ENCODE data around the gene ADGRG3. TPM values are rescaled to one million over a fixed set of nuclear protein-coding genes. Genes with fewer than 3 reads are reported as not detected.
A peak's percentile ranks its signal among the peaks of the same experiment; 100 is the strongest.

ADGRG3 gene
- total RNA-seq, 1 experiment from 2014 or later, result not detected

GRCh38 chr16:57656342-57656955 is 11.7 kb upstream of the ADGRG3 start:
- Mint-ChIP-seq H3K4me3 (ENCODE audit: low read depth, unreplicated experiment) (no peak overlapping the region), H3K27ac (ENCODE audit: unreplicated experiment) (no peak overlapping the region), H3K27me3 (ENCODE audit: unreplicated experiment) (no peaks in the 10 kb centered on the region), H3K9me3 (ENCODE audit: low read depth, unreplicated experiment) (no peaks in the 10 kb centered on the region), H3K36me3 (ENCODE audit: insufficient read depth, unreplicated experiment) (peaks cover 71% of the 10 kb centered on the region), H3K4me1 (ENCODE audit: low read depth, unreplicated experiment) (no peaks in the 10 kb centered on the region)
- intact Hi-C loops (cut with micrococcal nuclease; ENCODE audit: unreplicated experiment), result no loop called here
- CTCF ChIA-PET, result interaction anchor here (0.5 kb wide), 1 partner anchor 52 kb away, joined by 5 read pairs; no protein-coding TSS in a partner anchor
- no peak for DNase-seq
- TF ChIP-seq, protein P1, sequence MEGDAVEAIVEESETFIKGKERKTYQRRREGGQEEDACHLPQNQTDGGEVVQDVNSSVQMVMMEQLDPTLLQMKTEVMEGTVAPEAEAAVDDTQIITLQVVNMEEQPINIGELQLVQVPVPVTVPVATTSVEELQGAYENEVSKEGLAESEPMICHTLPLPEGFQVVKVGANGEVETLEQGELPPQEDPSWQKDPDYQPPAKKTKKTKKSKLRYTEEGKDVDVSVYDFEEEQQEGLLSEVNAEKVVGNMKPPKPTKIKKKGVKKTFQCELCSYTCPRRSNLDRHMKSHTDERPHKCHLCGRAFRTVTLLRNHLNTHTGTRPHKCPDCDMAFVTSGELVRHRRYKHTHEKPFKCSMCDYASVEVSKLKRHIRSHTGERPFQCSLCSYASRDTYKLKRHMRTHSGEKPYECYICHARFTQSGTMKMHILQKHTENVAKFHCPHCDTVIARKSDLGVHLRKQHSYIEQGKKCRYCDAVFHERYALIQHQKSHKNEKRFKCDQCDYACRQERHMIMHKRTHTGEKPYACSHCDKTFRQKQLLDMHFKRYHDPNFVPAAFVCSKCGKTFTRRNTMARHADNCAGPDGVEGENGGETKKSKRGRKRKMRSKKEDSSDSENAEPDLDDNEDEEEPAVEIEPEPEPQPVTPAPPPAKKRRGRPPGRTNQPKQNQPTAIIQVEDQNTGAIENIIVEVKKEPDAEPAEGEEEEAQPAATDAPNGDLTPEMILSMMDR (IDR thresholded peaks at IDR 0.05; ENCODE audit: unreplicated experiment), result no peak
- no TSS peak for BruUV-seq (replicated peaks)

DNA sequence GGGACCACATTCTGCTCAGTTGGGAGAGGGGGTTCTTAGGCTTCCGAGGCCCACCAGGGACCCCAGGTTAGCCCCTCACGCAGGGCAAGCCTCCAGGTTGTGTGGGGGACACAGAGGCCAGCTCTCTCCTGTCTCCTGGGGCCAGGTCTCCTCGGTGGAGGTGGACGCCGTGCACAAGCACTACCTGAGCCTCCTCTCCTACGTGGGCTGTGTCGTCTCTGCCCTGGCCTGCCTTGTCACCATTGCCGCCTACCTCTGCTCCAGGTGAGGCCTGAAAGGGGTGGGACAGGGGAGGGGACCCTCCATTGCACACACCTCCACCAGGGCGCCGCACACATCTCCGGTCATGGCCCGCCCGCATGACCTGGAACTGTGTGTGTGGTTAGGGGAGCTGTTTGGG is 10.9 kb upstream of the ADGRG3 start:
- no peak for DNase-seq
- H3K27me3 Mint-ChIP-seq (ENCODE audit: unreplicated experiment), result no peaks in the 10 kb centered on the region
- TF ChIP-seq, protein P1 (IDR thresholded peaks at IDR 0.05; ENCODE audit: unreplicated experiment), result no peak
- H3K9me3 Mint-ChIP-seq (ENCODE audit: low read depth, unreplicated experiment), result no peaks in the 10 kb centered on the region
- peaks cover 71% of the 10 kb centered on the region for H3K36me3 Mint-ChIP-seq (ENCODE audit: insufficient read depth, unreplicated experiment)
- H3K4me1 Mint-ChIP-seq (ENCODE audit: low read depth, unreplicated experiment), result no peaks in the 10 kb centered on the region
- CTCF ChIA-PET, result interaction anchor here (0.5 to 0.6 kb wide), 2 partner anchors 51 to 68 kb away, joined by 3 to 5 read pairs; no protein-coding TSS in a partner anchor
- BruUV-seq (replicated peaks), result no TSS peak
- intact Hi-C loops (cut with micrococcal nuclease; ENCODE audit: unreplicated experiment), result no loop called here
- no peak overlapping the region for H3K27ac Mint-ChIP-seq (ENCODE audit: unreplicated experiment)
- no peak overlapping the region for H3K4me3 Mint-ChIP-seq (ENCODE audit: low read depth, unreplicated experiment)

DNA sequence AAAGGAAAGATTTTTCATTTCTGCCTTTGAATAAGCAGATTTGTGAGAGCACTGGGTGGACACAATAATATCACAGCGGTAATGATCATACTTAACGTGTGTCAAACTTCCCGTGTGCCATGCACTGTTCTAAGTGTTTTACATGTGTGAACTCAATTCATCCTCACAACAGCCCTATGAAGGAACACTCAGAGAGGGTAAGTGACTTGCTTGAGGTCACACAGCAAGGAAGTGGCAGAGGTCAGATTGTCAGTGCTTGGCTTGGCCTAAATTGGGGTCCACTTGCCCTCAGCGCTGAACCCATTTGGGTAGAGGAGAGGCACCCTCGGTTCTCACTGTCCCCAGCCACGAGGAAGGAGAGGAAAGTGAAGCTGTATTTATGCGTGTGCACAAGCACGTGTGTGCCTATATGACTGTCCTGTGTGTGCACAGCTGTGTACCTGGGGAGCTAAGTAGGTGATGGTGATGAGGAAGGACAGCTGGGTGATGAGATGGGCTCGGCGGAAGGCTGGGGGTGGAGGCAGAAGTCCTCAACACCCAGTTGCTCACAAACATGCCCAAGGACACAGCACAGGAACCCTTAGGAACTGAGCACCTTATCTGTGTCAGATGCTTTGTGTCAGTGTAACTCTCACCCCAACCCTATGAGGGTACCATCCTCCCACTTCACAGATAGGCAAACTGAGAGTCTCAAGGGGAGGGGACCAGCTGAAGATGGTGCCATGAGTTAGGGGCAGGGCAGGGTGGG is 9.8 kb upstream of the ADGRG3 start:
- intact Hi-C loops (cut with micrococcal nuclease; ENCODE audit: unreplicated experiment), result no loop called here
- H3K4me1 Mint-ChIP-seq (ENCODE audit: low read depth, unreplicated experiment), result no peaks in the 10 kb centered on the region
- no peaks in the 10 kb centered on the region for H3K9me3 Mint-ChIP-seq (ENCODE audit: low read depth, unreplicated experiment)
- DNase-seq, result no peak
- H3K27ac Mint-ChIP-seq (ENCODE audit: unreplicated experiment), result no peak overlapping the region
- TSS peak; percentile 24 for BruUV-seq (replicated peaks)
- CTCF ChIA-PET, result interaction anchor here (0.6 to 0.7 kb wide), 2 partner anchors 67 to 69 kb away, joined by 3 read pairs; no protein-coding TSS in a partner anchor
- no peak overlapping the region for H3K4me3 Mint-ChIP-seq (ENCODE audit: low read depth, unreplicated experiment)
- H3K36me3 Mint-ChIP-seq (ENCODE audit: insufficient read depth, unreplicated experiment), result peaks cover 75% of the 10 kb centered on the region
- TF ChIP-seq, protein P1 (IDR thresholded peaks at IDR 0.05; ENCODE audit: unreplicated experiment), result no peak
- no peaks in the 10 kb centered on the region for H3K27me3 Mint-ChIP-seq (ENCODE audit: unreplicated experiment)

- Mint-ChIP-seq H3K27me3 (ENCODE audit: unreplicated experiment) (no peaks in the 10 kb centered on the region), H3K9me3 (ENCODE audit: low read depth, unreplicated experiment) (no peaks in the 10 kb centered on the region), H3K4me3 (ENCODE audit: low read depth, unreplicated experiment) (no peak overlapping the region), H3K4me1 (ENCODE audit: low read depth, unreplicated experiment) (no peaks in the 10 kb centered on the region), H3K27ac (ENCODE audit: unreplicated experiment) (no peak overlapping the region), H3K36me3 (ENCODE audit: insufficient read depth, unreplicated experiment) (peaks cover 75% of the 10 kb centered on the region)
- no peak for DNase-seq
- CTCF ChIA-PET, result interaction anchor here (0.7 kb wide), 1 partner anchor 68 kb away, joined by 3 read pairs; no protein-coding TSS in a partner anchor
- BruUV-seq (replicated peaks), result no TSS peak
- intact Hi-C loops (cut with micrococcal nuclease; ENCODE audit: unreplicated experiment), result no loop called here
- TF ChIP-seq, protein P1 (IDR thresholded peaks at IDR 0.05; ENCODE audit: unreplicated experiment), result no peak
Measured at GRCh38 chr16:57658878-57659674, 9.0 kb upstream of the ADGRG3 start.

Data from Calu3 (cell line).